ENCODE results near the gene NEMP1.

The NEMP1 gene

GRCh38 chr12:57118711-57119271, 40.2 kb upstream of the NEMP1 start:
- no peaks in the 10 kb centered on the region for H3K9me3 ChIP-seq (ENCODE audit: control insufficient read depth in 1 of 2, low read length in 2 of 2)
- H3K27ac ChIP-seq (ENCODE audit: low read length): no peak overlapping the region
- H3K36me3 ChIP-seq (ENCODE audit: control insufficient read depth in 1 of 2, insufficient read depth in 2 of 2, low read length in 2 of 2): no peaks in the 10 kb centered on the region
- H3K27me3 ChIP-seq (ENCODE audit: low read depth, low read length): no peaks in the 10 kb centered on the region
- H3K4me3 ChIP-seq (ENCODE audit: low read depth in 1 of 2, low read length in 2 of 2): no peak overlapping the region
- no peaks in the 10 kb centered on the region for H3K4me1 ChIP-seq (ENCODE audit: control insufficient read depth in 1 of 2, insufficient read depth in 2 of 2, low read length in 2 of 2)

GRCh38 chr12:57116580-57117281, 38.1 kb upstream of the NEMP1 start:
- H3K27ac ChIP-seq (ENCODE audit: low read length): no peak overlapping the region
- no peaks in the 10 kb centered on the region for H3K36me3 ChIP-seq (ENCODE audit: control insufficient read depth in 1 of 2, insufficient read depth in 2 of 2, low read length in 2 of 2)
- H3K9me3 ChIP-seq (ENCODE audit: control insufficient read depth in 1 of 2, low read length in 2 of 2): no peaks in the 10 kb centered on the region
- peaks cover 0 to 6% of the 10 kb centered on the region in 2 donors for H3K4me1 ChIP-seq (ENCODE audit: control insufficient read depth in 1 of 2, insufficient read depth in 2 of 2, low read length in 2 of 2)
- no peaks in the 10 kb centered on the region for H3K27me3 ChIP-seq (ENCODE audit: low read depth, low read length)
- no peak overlapping the region for H3K4me3 ChIP-seq (ENCODE audit: low read depth in 1 of 2, low read length in 2 of 2)

GRCh38 chr12:57112492-57113294, 34.1 kb upstream of the NEMP1 start:
- Histone ChIP-seq H3K4me3 (ENCODE audit: low read depth in 1 of 2, low read length in 2 of 2) (peak overlapping the region; percentile 93 to 95), H3K36me3 (ENCODE audit: control insufficient read depth in 1 of 2, insufficient read depth in 2 of 2, low read length in 2 of 2) (peaks cover 6 to 7% of the 10 kb centered on the region in 2 donors), H3K9me3 (ENCODE audit: control insufficient read depth in 1 of 2, low read length in 2 of 2) (no peaks in the 10 kb centered on the region), H3K4me1 (ENCODE audit: control insufficient read depth in 1 of 2, insufficient read depth in 2 of 2, low read length in 2 of 2) (peaks cover 17 to 28% of the 10 kb centered on the region in 2 donors), H3K27ac (ENCODE audit: low read length) (peak overlapping the region; percentile 100), H3K27me3 (ENCODE audit: low read depth, low read length) (no peaks in the 10 kb centered on the region)

- H3K27ac ChIP-seq (ENCODE audit: low read length): peak within 1 kb of the TSS; percentile 100
- no peaks in the 10 kb centered on the region for H3K9me3 ChIP-seq (ENCODE audit: control insufficient read depth in 1 of 2, low read length in 2 of 2)
- peak within 1 kb of the TSS; percentile 93 to 95 for H3K4me3 ChIP-seq (ENCODE audit: low read depth in 1 of 2, low read length in 2 of 2)
- peaks cover 20 to 43% of the 10 kb centered on the region in 2 donors for H3K4me1 ChIP-seq (ENCODE audit: control insufficient read depth in 1 of 2, insufficient read depth in 2 of 2, low read length in 2 of 2)
- peaks cover 17 to 21% of the 10 kb centered on the region in 2 donors for H3K36me3 ChIP-seq (ENCODE audit: control insufficient read depth in 1 of 2, insufficient read depth in 2 of 2, low read length in 2 of 2)
- no peaks in the 10 kb centered on the region for H3K27me3 ChIP-seq (ENCODE audit: low read depth, low read length)
Measured at GRCh38 chr12:57111031-57111734, 32.6 kb upstream of the NEMP1 start, which contains the start of gene STAT6. Gene STAT6, minus strand, starts transcription at chr12:57111362. Its CDS starts 3,084 bp downstream, at chr12:57108278.

GRCh38 chr12:57110104-57111030, 31.8 kb upstream of the NEMP1 start:
- Histone ChIP-seq H3K4me3 (ENCODE audit: low read depth in 1 of 2, low read length in 2 of 2) (peak overlapping the region; percentile 93 to 95), H3K27me3 (ENCODE audit: low read depth, low read length) (no peaks in the 10 kb centered on the region), H3K9me3 (ENCODE audit: control insufficient read depth in 1 of 2, low read length in 2 of 2) (no peaks in the 10 kb centered on the region), H3K4me1 (ENCODE audit: control insufficient read depth in 1 of 2, insufficient read depth in 2 of 2, low read length in 2 of 2) (peaks cover 20 to 48% of the 10 kb centered on the region in 2 donors), H3K36me3 (ENCODE audit: control insufficient read depth in 1 of 2, insufficient read depth in 2 of 2, low read length in 2 of 2) (peaks cover 25 to 29% of the 10 kb centered on the region in 2 donors), H3K27ac (ENCODE audit: low read length) (peak overlapping the region; percentile 100)

- Histone ChIP-seq H3K27me3 (ENCODE audit: low read depth, low read length) (no peaks in the 10 kb centered on the region), H3K9me3 (ENCODE audit: control insufficient read depth in 1 of 2, low read length in 2 of 2) (no peaks in the 10 kb centered on the region), H3K36me3 (ENCODE audit: control insufficient read depth in 1 of 2, insufficient read depth in 2 of 2, low read length in 2 of 2) (peaks cover 34 to 39% of the 10 kb centered on the region in 2 donors), H3K4me1 (ENCODE audit: control insufficient read depth in 1 of 2, insufficient read depth in 2 of 2, low read length in 2 of 2) (peaks cover 20 to 48% of the 10 kb centered on the region in 2 donors), H3K27ac (ENCODE audit: low read length) (peak overlapping the region; percentile 100), H3K4me3 (ENCODE audit: low read depth in 1 of 2, low read length in 2 of 2) (peak overlapping the region; percentile 93 to 95)
Measured at GRCh38 chr12:57109207-57110103, 30.9 kb upstream of the NEMP1 start.

- Histone ChIP-seq H3K36me3 (ENCODE audit: control insufficient read depth in 1 of 2, insufficient read depth in 2 of 2, low read length in 2 of 2) (peaks cover 35 to 48% of the 10 kb centered on the region in 2 donors), H3K27me3 (ENCODE audit: low read depth, low read length) (no peaks in the 10 kb centered on the region), H3K4me1 (ENCODE audit: control insufficient read depth in 1 of 2, insufficient read depth in 2 of 2, low read length in 2 of 2) (peaks cover 20 to 46% of the 10 kb centered on the region in 2 donors), H3K27ac (ENCODE audit: low read length) (no peak overlapping the region), H3K9me3 (ENCODE audit: control insufficient read depth in 1 of 2, low read length in 2 of 2) (no peaks in the 10 kb centered on the region), H3K4me3 (ENCODE audit: low read depth in 1 of 2, low read length in 2 of 2) (no peak overlapping the region)
Measured at GRCh38 chr12:57107456-57108155, 29.0 kb upstream of the NEMP1 start.

GRCh38 chr12:57106021-57106708, 27.6 kb upstream of the NEMP1 start:
- Histone ChIP-seq H3K27ac (ENCODE audit: low read length) (no peak overlapping the region), H3K4me3 (ENCODE audit: low read depth in 1 of 2, low read length in 2 of 2) (no peak overlapping the region), H3K27me3 (ENCODE audit: low read depth, low read length) (no peaks in the 10 kb centered on the region), H3K9me3 (ENCODE audit: control insufficient read depth in 1 of 2, low read length in 2 of 2) (no peaks in the 10 kb centered on the region), H3K4me1 (ENCODE audit: control insufficient read depth in 1 of 2, insufficient read depth in 2 of 2, low read length in 2 of 2) (peaks cover 20 to 42% of the 10 kb centered on the region in 2 donors), H3K36me3 (ENCODE audit: control insufficient read depth in 1 of 2, insufficient read depth in 2 of 2, low read length in 2 of 2) (peaks cover 35 to 53% of the 10 kb centered on the region in 2 donors)

Data from muscle layer of duodenum (tissue), 2 donors.